ENCODE measurements around the gene IL1RAP. TPM values are rescaled to one million over a fixed set of nuclear protein-coding genes. Genes with fewer than 3 reads are reported as not detected.

Gene IL1RAP
- total RNA-seq, 1 experiment from 2014 or later = 186 TPM

GRCh38 chr3:190607021-190607420, 93.1 kb downstream of the IL1RAP start:
- Mint-ChIP-seq H3K27ac (ENCODE audit: unreplicated experiment) (no peak overlapping the region), H3K27me3 (ENCODE audit: unreplicated experiment) (no peaks in the 10 kb centered on the region), H3K4me3 (ENCODE audit: low read depth, unreplicated experiment) (no peak overlapping the region), H3K36me3 (ENCODE audit: insufficient read depth, unreplicated experiment) (peaks cover 51% of the 10 kb centered on the region), H3K9me3 (ENCODE audit: low read depth, unreplicated experiment) (peaks cover 4% of the 10 kb centered on the region), H3K4me1 (ENCODE audit: low read depth, unreplicated experiment) (peaks cover 21% of the 10 kb centered on the region)
- intact Hi-C loops (cut with micrococcal nuclease; ENCODE audit: unreplicated experiment) = no loop called here
- no TSS peak for BruUV-seq (replicated peaks)
- CTCF ChIA-PET = no interaction called here
- no peak for TF ChIP-seq CTCF (IDR thresholded peaks at IDR 0.05; ENCODE audit: unreplicated experiment)
- DNase-seq = no peak

GRCh38 chr3:190608850-190609589, 95.1 kb downstream of the IL1RAP start:
- Mint-ChIP-seq H3K27ac (ENCODE audit: unreplicated experiment) (peak overlapping the region; percentile 38), H3K36me3 (ENCODE audit: insufficient read depth, unreplicated experiment) (peaks cover 52% of the 10 kb centered on the region), H3K27me3 (ENCODE audit: unreplicated experiment) (no peaks in the 10 kb centered on the region), H3K9me3 (ENCODE audit: low read depth, unreplicated experiment) (peaks cover 4% of the 10 kb centered on the region), H3K4me1 (ENCODE audit: low read depth, unreplicated experiment) (peaks cover 21% of the 10 kb centered on the region), H3K4me3 (ENCODE audit: low read depth, unreplicated experiment) (no peak overlapping the region)
- CTCF ChIA-PET = no interaction called here
- BruUV-seq (replicated peaks) = no TSS peak
- no peak for TF ChIP-seq CTCF (IDR thresholded peaks at IDR 0.05; ENCODE audit: unreplicated experiment)
- intact Hi-C loops (cut with micrococcal nuclease; ENCODE audit: unreplicated experiment) = no loop called here
- DNase-seq = no peak

GRCh38 chr3:190614226-190615059, 100.6 kb downstream of the IL1RAP start:
- no peak overlapping the region for H3K27ac Mint-ChIP-seq (ENCODE audit: unreplicated experiment)
- no peak for TF ChIP-seq CTCF (IDR thresholded peaks at IDR 0.05; ENCODE audit: unreplicated experiment)
- intact Hi-C loops (cut with micrococcal nuclease; ENCODE audit: unreplicated experiment) = no loop called here
- peaks cover 27% of the 10 kb centered on the region for H3K4me1 Mint-ChIP-seq (ENCODE audit: low read depth, unreplicated experiment)
- H3K36me3 Mint-ChIP-seq (ENCODE audit: insufficient read depth, unreplicated experiment) = peaks cover 30% of the 10 kb centered on the region
- H3K9me3 Mint-ChIP-seq (ENCODE audit: low read depth, unreplicated experiment) = no peaks in the 10 kb centered on the region
- no peak overlapping the region for H3K4me3 Mint-ChIP-seq (ENCODE audit: low read depth, unreplicated experiment)
- H3K27me3 Mint-ChIP-seq (ENCODE audit: unreplicated experiment) = no peaks in the 10 kb centered on the region
- CTCF ChIA-PET = interaction anchor here (0.5 kb wide), 1 partner anchor 358 kb away, joined by 6 read pairs; no protein-coding TSS in a partner anchor
- DNase-seq = no peak
- BruUV-seq (replicated peaks) = no TSS peak

GRCh38 chr3:190615060-190615384, 101.1 kb downstream of the IL1RAP start:
- intact Hi-C loops (cut with micrococcal nuclease; ENCODE audit: unreplicated experiment) = no loop called here
- Mint-ChIP-seq H3K27ac (ENCODE audit: unreplicated experiment) (no peak overlapping the region), H3K36me3 (ENCODE audit: insufficient read depth, unreplicated experiment) (peaks cover 28% of the 10 kb centered on the region), H3K9me3 (ENCODE audit: low read depth, unreplicated experiment) (no peaks in the 10 kb centered on the region), H3K4me3 (ENCODE audit: low read depth, unreplicated experiment) (no peak overlapping the region), H3K4me1 (ENCODE audit: low read depth, unreplicated experiment) (peaks cover 22% of the 10 kb centered on the region), H3K27me3 (ENCODE audit: unreplicated experiment) (no peaks in the 10 kb centered on the region)
- no peak for TF ChIP-seq CTCF (IDR thresholded peaks at IDR 0.05; ENCODE audit: unreplicated experiment)
- BruUV-seq (replicated peaks) = no TSS peak
- DNase-seq = no peak
- CTCF ChIA-PET = interaction anchor here (0.5 kb wide), 1 partner anchor 358 kb away, joined by 6 read pairs; no protein-coding TSS in a partner anchor
